GM08714 (cell line): ENCODE measurements around the gene NRSN1.
"Not testable (repeated sequence)": the region's sequence is repeated elsewhere in the genome, so short reads cannot be mapped to it uniquely, and the experiment has no call there.

Experiments used
- H3K4me3 ChIP-seq: fragments of 200-500 bp; sonication (Bioruptor generic); 2 replicates; pipeline ENCODE4 v1.5.1; 2014; ENCODE audit warnings: mild to moderate bottlenecking, low read length, inconsistent platforms
- ZNF274 ChIP-seq: IDR thresholded peaks from 2 replicates; pipeline ENCODE4 v1.6.1; 2012; ENCODE audit warnings: mild to moderate bottlenecking, low read depth, low read length

The NRSN1 gene

GRCh38 chr6:24122139-24122538, 3.9 kb upstream of the NRSN1 start:
- no peak for TF ChIP-seq ZNF274
- H3K4me3 ChIP-seq: no peak overlapping the region

GRCh38 chr6:24126586-24127192, 674 bp downstream of the NRSN1 start:
- no peak for TF ChIP-seq ZNF274
- no peak overlapping the region for H3K4me3 ChIP-seq

GRCh38 chr6:24127316-24127715, 1.3 kb downstream of the NRSN1 start:
- TF ChIP-seq ZNF274: no peak
- no peak overlapping the region for H3K4me3 ChIP-seq

- no peak for TF ChIP-seq ZNF274
- no peak overlapping the region for H3K4me3 ChIP-seq
These were observed 5.7 kb downstream of the NRSN1 start for GRCh38 chr6:24131751-24132150.

GRCh38 chr6:24139080-24139479, 13.1 kb downstream of the NRSN1 start:
- TF ChIP-seq ZNF274: no peak

GRCh38 chr6:24139639-24140038, 13.6 kb downstream of the NRSN1 start:
- H3K4me3 ChIP-seq: no peak overlapping the region
- no peak for TF ChIP-seq ZNF274

More at GRCh38 chr6:24139080-24139479, 13.1 kb downstream of the NRSN1 start:
- no peak overlapping the region for H3K4me3 ChIP-seq

GRCh38 chr6:24140591-24140990, 14.6 kb downstream of the NRSN1 start:
- no peak for TF ChIP-seq ZNF274
- H3K4me3 ChIP-seq: no peak overlapping the region

- H3K4me3 ChIP-seq: not testable (repeated sequence)
These were observed 16.7 kb downstream of the NRSN1 start for GRCh38 chr6:24142733-24143132.

GRCh38 chr6:24145690-24146131, 19.7 kb downstream of the NRSN1 start:
- no peak for TF ChIP-seq ZNF274

GRCh38 chr6:24146871-24147270, 20.9 kb downstream of the NRSN1 start:
- TF ChIP-seq ZNF274: no peak

More at GRCh38 chr6:24145690-24146131, 19.7 kb downstream of the NRSN1 start:
- H3K4me3 ChIP-seq: no peak overlapping the region

GRCh38 chr6:24147511-24148153, 21.6 kb downstream of the NRSN1 start:
- H3K4me3 ChIP-seq: no peak overlapping the region
- no peak for TF ChIP-seq ZNF274

More at GRCh38 chr6:24146871-24147270, 20.9 kb downstream of the NRSN1 start:
- H3K4me3 ChIP-seq: no peak overlapping the region

- no peak for TF ChIP-seq ZNF274
- no peak overlapping the region for H3K4me3 ChIP-seq
These were observed 22.1 kb downstream of the NRSN1 start for GRCh38 chr6:24148154-24148570.

GRCh38 chr6:24148684-24149083, 22.7 kb downstream of the NRSN1 start:
- no peak for TF ChIP-seq ZNF274

GRCh38 chr6:24149296-24149695, 23.3 kb downstream of the NRSN1 start:
- TF ChIP-seq ZNF274: no peak
- H3K4me3 ChIP-seq: no peak overlapping the region

More at GRCh38 chr6:24148684-24149083, 22.7 kb downstream of the NRSN1 start:
- no peak overlapping the region for H3K4me3 ChIP-seq

GRCh38 chr6:24149836-24150235, 23.8 kb downstream of the NRSN1 start:
- no peak for TF ChIP-seq ZNF274
- H3K4me3 ChIP-seq: no peak overlapping the region
